Measurements from ENCODE around the gene RNF17.

DNA sequence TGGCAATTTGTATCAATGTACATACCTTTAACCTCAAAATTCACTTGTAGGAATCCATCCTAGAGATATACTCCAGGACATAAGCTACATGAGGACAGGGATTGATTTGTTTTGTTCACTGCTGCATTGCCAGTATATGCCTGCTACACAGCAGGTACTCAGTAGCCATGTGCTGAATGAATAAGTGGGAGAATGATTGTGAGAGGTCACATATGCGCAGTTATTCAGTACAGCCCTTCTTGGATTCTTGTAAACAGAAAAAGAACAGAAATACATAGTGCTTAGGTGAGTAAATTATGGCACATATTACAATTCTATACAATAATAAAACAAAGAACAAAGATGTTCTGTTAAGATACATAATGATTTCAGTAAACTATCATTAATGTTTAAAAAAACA lies 133.3 kb downstream of the RNF17 start:
- TF ChIP-seq, protein P1, sequence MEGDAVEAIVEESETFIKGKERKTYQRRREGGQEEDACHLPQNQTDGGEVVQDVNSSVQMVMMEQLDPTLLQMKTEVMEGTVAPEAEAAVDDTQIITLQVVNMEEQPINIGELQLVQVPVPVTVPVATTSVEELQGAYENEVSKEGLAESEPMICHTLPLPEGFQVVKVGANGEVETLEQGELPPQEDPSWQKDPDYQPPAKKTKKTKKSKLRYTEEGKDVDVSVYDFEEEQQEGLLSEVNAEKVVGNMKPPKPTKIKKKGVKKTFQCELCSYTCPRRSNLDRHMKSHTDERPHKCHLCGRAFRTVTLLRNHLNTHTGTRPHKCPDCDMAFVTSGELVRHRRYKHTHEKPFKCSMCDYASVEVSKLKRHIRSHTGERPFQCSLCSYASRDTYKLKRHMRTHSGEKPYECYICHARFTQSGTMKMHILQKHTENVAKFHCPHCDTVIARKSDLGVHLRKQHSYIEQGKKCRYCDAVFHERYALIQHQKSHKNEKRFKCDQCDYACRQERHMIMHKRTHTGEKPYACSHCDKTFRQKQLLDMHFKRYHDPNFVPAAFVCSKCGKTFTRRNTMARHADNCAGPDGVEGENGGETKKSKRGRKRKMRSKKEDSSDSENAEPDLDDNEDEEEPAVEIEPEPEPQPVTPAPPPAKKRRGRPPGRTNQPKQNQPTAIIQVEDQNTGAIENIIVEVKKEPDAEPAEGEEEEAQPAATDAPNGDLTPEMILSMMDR (IDR thresholded peaks at IDR 0.05), result no peak
- no peak for TF ChIP-seq EP300 (IDR thresholded peaks at IDR 0.05)

All from stomach (tissue), 4 donors.